ENCODE measurements around the gene STAC3.
"Not testable (repeated sequence)": the region's sequence is repeated elsewhere in the genome, so short reads cannot be mapped to it uniquely, and the experiment has no call there.

Gene STAC3

DNA sequence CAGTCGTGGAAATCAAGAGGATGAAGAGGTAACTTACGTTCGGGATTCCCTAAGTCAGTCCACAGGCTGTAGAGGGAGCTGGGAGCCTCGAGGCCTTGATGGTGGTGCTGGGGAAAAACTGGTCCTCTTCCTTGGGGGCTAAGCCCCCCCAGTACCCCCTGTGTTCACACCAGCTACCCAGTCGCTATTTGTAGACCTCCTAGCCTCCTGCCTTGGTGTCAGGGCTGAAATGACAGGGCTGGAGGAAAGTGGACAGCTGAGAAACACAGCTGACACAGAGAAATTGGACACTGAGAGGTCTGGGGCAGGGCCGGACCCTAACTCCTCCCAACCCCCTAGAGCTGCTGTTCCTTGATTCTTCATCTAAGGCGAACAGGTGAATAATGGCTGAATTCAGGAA lies at the start of gene STAC3:
Gene STAC3, minus strand, starts transcription at position 232 of the 400 bp plus-strand sequence. CDS start 1,551 bp downstream, outside the sequence.
- DNase-seq = no peak

DNA sequence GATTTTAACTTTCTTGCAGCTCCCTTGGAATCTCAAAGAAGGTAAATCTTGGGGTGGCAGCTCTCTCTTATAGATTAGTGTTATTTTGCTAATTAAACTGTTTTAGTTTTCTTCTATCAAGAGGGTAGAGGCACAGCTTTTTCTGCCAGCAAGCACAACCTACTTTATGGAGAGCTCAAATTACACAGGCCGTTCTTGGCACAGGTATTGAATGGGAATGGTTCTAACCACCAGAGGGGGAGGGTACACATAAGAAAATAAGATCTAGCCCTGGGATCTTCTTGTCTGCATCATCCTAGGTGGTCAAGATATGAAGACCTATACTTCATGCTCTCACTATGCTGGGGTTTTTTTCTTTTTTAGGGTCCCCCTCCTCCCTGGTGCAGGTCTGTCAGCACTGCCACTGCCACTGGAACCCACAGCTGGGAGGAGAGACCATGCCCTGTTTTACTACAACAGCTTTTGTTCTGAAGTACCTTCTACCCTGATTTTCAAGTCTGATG lies 48.6 kb upstream of the STAC3 start:
- DNase-seq = no peak

DNA sequence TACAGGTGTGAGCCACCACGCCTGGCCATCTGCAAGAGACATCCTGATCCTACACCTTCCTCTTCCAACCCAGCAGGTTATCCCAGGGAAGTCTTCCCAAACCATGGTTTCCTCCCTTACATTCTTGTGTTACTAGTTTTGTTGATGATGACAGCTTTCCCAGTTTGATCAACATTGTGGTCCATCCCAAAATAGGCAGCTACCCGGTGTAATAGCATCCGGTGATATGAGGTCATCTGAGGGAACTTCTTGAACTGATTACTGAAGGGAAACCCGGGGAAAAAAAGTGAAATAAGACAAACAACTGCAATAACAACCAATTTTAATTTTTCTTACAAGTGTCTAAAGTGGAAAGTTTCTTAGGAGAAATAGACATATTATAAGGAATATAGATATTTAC lies 45.3 kb upstream of the STAC3 start:
- DNase-seq = no peak

- not testable (repeated sequence) for DNase-seq
Observed at GRCh38 chr12:57282073-57282472, 31.1 kb upstream of the STAC3 start.

DNA sequence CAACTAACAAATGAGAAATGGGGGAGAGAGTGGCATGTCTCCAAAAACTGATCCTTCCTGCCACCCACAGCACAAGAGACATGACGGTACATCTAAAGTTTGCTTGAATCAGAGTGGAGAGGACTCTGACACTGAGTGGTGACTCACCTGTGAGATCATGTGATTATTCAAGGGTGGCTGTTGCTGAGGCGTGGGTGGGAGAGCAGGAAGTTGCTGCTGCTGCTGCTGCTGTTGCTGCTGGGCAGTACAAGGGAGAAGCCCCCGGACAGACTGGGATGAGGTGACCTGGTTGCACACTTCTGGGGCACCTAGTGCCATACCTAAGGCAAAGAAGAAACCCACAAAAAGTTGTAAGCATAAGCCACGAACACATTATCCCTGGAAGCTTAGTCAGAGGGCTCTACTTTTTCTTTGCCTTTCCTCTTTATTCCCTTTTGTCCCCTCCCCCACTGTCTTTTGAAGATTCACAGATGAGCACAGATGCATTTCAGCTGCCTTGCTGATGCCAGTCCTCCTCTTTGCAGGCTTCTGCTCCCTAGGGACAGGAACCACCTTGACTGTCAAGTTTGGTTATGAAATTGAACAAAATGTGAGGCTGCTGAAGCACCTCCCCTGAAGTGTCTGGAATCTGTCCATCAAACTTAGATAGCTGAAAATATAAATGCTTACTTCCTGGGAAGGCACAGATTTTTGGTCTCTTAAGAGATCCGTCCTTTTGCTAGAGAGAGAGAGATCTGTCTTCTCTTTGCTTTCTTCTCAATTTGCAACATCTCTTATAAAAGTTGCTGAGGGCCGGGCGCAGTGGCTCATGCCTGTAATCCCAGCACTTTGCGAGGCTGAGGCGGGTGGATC lies 29.4 kb upstream of the STAC3 start:
- DNase-seq = peak; percentile 70 to 74

DNA sequence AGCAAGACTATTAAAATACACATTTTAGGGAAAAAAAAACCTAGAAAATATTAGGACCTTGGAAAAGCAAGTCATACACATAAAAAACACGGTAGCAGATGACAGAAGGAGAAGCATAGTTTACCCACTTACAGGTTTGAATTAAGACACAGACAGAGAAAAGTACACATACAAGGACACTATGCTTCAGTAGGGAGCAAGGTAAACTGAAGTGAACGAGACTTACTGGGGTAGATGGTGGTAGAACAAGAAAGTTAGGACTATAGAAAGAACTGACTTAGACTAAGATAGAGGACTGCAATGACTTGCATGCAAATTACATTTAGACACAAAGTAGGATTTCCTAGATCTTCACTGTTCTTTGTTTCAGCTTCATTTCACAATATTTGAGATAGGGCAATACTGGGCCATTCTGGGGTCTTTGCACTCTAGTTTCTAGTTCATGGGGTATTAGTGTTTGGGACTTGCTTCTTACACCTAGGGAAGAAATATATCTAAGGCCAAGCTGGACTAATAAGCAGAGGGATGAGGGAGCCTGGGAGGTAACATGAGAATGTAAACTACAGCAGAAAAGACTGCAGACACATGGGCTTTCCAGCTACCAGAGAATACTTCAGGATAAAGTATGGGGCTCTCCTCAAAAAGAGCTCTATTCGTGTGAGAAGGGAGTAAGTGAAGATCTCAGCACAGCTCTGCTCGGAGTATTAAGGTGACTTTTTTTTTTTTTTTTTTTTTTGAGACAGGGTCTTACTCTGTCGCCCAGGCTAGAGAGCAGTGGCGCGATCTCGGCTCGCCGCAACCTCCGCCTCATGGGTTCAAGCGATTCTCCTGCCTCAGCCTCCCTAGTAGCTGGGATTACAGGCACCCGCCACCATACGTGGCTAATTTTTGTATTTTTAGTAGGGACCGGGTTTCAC lies 27.7 kb upstream of the STAC3 start:
- no peak for DNase-seq

DNA sequence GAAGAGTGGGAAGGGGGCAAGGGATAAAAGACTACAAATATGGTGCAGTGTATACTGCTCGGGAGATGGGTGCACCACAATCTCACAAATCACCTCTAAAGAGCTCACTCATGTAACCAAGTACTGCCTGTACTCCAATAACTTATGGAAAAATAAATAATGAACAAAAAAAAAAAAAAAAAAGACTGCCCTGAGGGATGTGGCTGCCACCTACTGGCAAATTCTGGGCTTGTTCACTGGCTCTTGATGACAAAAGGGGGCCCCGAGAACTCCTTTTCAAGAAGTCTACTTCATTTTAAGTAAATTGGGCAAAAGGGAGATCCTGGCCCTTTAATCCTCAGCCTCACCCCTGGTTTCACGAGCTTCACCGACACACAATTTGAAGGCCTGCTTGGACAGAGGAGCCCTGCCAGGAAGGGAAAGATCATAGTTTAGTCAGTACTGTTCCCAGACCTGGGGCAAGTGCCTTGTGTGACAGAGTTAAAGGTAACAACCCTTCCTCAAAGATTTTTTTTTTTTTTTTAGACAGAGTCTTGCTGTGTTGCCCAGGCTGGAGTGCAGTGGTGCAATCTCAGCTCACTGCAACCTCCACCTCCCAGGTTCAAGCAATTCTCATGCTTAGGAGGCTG lies 26.1 kb upstream of the STAC3 start:
- peak in 1 of 2 donors; percentile 24 for DNase-seq

- DNase-seq = not testable (repeated sequence)
Observed at GRCh38 chr12:57276233-57276632, 25.2 kb upstream of the STAC3 start.

DNA sequence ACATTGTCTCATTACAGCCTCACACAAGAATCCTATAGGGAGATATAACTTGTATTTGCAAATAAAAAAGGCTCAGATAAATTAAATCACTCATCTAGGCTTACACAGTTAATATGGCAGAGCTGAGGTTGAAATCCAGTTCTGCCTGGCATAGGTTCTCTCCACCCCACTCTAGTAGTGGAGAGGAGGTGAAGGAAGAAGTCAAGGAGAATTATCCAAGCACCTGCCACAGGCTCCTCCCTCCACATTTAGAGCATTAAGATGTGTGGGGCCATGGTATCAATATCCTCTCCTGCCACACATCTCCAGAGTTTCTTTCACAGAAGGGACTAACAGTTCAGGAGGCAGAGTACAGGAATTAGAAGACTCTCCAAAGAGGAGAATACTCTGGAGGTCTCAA lies 22.5 kb upstream of the STAC3 start:
- DNase-seq = no peak

DNA sequence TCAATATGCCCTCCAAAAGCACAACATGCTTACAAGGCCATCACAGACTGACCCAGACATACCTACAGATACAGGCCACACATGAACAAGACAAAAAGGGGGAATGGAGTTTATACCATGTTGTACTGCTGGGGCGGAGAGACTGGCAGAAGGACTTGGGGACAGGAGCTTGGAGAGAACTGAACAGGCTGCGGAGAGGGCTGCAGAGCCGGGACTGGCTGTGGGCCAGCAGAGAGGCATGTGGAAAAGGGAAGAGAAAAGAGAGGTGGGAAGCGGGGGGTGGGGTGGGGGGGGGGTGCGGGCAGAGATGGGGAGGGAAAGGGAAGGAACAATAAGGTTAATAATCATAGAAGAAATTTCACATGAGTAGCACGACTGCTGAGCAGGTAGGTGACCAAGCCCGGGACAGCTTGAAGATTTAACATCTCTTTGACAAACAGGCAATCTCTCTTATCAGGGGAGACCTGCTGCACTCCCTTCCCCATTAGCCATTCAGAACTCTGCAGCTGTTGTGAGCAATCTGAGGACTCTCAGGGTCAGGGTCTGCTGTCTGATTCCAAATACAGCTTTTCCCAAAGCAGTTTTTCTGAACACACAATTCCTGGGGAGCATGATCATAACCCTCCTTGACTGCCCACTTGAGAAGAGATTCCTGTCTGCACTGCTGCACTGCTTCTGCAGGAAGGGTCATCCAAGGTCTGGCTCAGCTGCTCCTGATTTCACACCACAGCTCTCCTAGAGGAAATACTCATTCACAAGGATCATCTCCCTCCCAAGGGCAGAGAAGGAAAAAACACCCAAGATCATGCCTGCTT lies 21.6 kb upstream of the STAC3 start:
- DNase-seq = no peak

GRCh38 chr12:57270966-57271470 lies 20.0 kb upstream of the STAC3 start:
- no peak for DNase-seq

GRCh38 chr12:57268264-57268663 lies 17.3 kb upstream of the STAC3 start:
- DNase-seq = peak in 1 of 2 donors; percentile 37

DNA sequence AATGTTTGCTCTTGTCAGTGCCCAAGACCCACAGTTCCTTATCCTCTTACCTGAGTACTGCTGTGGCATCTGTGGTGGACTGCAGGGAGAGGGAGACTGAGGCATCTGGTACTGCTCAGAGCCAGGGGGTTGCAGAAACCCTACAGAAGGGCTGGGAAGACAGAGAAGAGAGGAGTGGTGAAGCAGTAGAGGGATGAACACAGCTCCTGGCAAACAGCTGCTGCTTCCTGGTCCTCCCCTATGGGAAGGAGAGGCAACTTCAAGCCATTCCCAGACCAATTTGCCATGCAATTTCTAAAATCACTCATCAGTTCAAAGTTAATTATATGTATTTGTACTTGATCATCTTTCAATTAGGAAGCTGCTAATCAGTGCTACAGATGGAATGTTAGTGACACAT lies 15.7 kb upstream of the STAC3 start:
- DNase-seq = no peak

- DNase-seq = no peak
Observed at GRCh38 chr12:57263096-57263495, 12.1 kb upstream of the STAC3 start.

DNA sequence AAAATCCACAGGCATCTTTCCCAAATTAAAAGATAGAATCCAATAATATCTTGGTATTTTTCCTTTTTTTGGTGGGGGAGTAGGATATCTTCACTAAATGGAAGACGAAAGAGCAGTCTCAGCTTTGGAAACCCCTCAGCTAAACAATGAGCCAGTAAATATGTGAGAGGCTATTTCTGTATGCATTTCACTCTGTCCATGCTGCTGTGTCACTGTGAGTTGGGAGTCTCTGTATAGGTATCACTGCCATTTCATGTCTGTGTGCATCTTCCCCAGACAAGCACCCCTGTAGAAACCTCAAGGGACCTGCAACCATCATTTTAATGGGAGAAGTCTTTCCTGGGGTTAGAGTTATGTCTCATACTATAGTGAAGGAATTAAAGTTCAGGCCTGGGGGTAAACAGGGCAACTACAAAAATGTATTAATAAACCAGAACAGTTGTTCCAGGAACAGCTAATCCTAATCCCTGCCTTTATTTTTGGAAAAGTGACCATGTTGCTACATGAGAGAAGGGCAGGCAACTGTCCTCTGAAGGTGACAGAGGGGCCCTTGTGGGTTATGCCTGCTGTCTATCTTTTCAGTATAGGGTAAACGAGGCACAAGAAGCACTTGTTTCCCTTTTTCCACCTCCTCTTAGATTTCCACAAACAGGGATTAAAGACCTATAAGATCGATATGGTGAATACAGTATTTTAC lies 11.3 kb upstream of the STAC3 start:
- no peak for DNase-seq

GRCh38 chr12:57261428-57261865 lies 10.5 kb upstream of the STAC3 start:
- no peak for DNase-seq

- no peak for DNase-seq
Observed at GRCh38 chr12:57260366-57260765, 9.4 kb upstream of the STAC3 start.

DNA sequence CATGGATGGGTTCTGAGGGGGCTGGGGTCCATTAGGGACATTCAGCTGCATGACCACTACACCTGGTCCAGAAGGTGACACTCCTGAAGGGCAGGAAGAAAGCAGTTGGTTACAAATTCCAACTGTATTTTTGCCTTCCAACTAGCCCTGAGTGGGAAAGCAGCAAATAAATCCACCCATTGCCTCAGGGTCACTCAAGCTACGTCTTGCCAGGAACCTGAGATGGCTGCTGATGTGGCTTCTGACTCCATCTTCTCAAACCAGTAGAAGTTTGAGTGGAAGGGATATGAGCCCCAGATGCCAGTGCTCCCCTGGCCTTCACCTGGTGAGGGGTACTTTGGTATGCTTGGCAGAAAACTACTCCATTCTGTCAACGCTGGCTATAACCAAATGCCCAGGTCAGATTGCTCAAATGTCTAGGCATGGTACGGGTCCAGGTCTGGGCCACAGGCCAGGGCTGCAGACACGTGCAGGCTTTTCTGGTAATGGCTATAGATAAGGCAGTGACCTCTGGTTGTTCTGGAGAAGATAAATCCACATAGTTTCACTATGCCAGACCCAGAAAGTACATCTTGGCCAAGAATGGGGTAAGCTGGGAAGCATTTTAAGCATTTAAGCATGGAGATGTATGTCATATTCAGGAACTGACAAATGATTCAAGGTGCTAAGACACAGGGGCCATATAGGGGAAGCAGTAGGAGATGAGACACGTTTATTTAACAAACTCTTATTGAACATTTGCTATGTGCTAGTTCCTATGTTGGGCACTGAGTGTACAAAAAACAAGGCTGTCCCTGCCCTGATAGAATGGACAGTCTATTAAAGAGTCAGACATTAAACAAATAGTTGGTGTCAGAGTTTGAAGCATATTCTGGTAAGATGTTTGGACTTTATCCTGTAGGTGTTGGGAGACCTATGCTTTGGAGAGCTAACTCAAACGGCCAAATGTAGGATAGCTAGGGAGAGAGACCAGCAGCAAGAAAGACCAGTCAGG lies 8.3 kb upstream of the STAC3 start:
- no peak for DNase-seq

GRCh38 chr12:57255916-57256315 lies 4.9 kb upstream of the STAC3 start:
- DNase-seq = no peak
